Measurements from ENCODE around the gene CCM2L. TPM values are rescaled to one million over a fixed set of nuclear protein-coding genes. Genes with fewer than 3 reads are reported as not detected.

The CCM2L gene
- total and polyA plus RNA-seq, 4 donors, result 6.6 to 12.8 (median 11.7) TPM

GRCh38 chr20:32053648-32054047 is 43.4 kb downstream of the CCM2L start:
- TF ChIP-seq CTCF (IDR thresholded peaks at IDR 0.05; ENCODE audit: control extremely low read depth, extremely low read depth), result no peak
- DNase-seq, result no peak
- Histone ChIP-seq H3K4me1 (ENCODE audit: control insufficient read depth in 5 of 5, insufficient read depth in 5 of 5, low read length in 5 of 5) (peaks cover 0 to 7% (median 0%) of the 10 kb centered on the region in 5 donors), H3K9ac (ENCODE audit: insufficient read depth in 1 of 2, low read length in 2 of 2) (no peak overlapping the region), H3K4me3 (no peak overlapping the region), H3K36me3 (ENCODE audit: control insufficient read depth in 4 of 4, insufficient read depth in 4 of 4, low read length in 4 of 4) (no peaks in the 10 kb centered on the region), H3K9me3 (ENCODE audit: control insufficient read depth in 4 of 4, insufficient read depth in 3 of 4, low read length in 3 of 4) (peaks cover 0 to 3% (median 0%) of the 10 kb centered on the region in 4 donors), H3K27ac (ENCODE audit: low read depth in 1 of 2, low read length in 1 of 2) (no peak overlapping the region), H3K27me3 (ENCODE audit: control insufficient read depth in 3 of 3, insufficient read depth in 3 of 3, low read length in 2 of 3) (peaks cover 0 to 52% (median 44%) of the 10 kb centered on the region in 3 donors)
- no peak for ATAC-seq (ENCODE audit: insufficient read depth, low FRiP score)
- WGBS, 2 donors, result 82 to 93% methylated on average over 3 of the region's 3 CpGs

- Histone ChIP-seq H3K36me3 (ENCODE audit: control insufficient read depth in 4 of 4, insufficient read depth in 4 of 4, low read length in 4 of 4) (no peaks in the 10 kb centered on the region), H3K27ac (ENCODE audit: low read depth in 1 of 2, low read length in 1 of 2) (no peak overlapping the region), H3K4me1 (ENCODE audit: control insufficient read depth in 5 of 5, insufficient read depth in 5 of 5, low read length in 5 of 5) (peaks cover 0 to 5% (median 0%) of the 10 kb centered on the region in 5 donors), H3K9me3 (ENCODE audit: control insufficient read depth in 4 of 4, insufficient read depth in 3 of 4, low read length in 3 of 4) (peaks cover 0 to 4% (median 0%) of the 10 kb centered on the region in 4 donors), H3K9ac (ENCODE audit: insufficient read depth in 1 of 2, low read length in 2 of 2) (no peak overlapping the region), H3K4me3 (no peak overlapping the region), H3K27me3 (ENCODE audit: control insufficient read depth in 3 of 3, insufficient read depth in 3 of 3, low read length in 2 of 3) (peaks cover 4 to 40% (median 19%) of the 10 kb centered on the region in 3 donors)
- no peak for DNase-seq
- no peak for ATAC-seq (ENCODE audit: insufficient read depth, low FRiP score)
- no peak for TF ChIP-seq CTCF (IDR thresholded peaks at IDR 0.05; ENCODE audit: control extremely low read depth, extremely low read depth)
- WGBS, 2 donors, result 68 to 71% methylated on average over 10 of the region's 10 CpGs
These were observed 46.7 kb downstream of the CCM2L start for GRCh38 chr20:32056708-32057483.

GRCh38 chr20:32057656-32058184 is 47.5 kb downstream of the CCM2L start:
- WGBS, 2 donors, result 75 to 85% methylated on average over 8 of the region's 8 CpGs

More at GRCh38 chr20:32057656-32058184, 47.5 kb downstream of the CCM2L start:
- no peak overlapping the region for H3K27ac ChIP-seq (ENCODE audit: low read depth in 1 of 2, low read length in 1 of 2)
- DNase-seq (no peak), ATAC-seq (ENCODE audit: insufficient read depth, low FRiP score) (no peak)
- no peaks in the 10 kb centered on the region for H3K36me3 ChIP-seq (ENCODE audit: control insufficient read depth in 4 of 4, insufficient read depth in 4 of 4, low read length in 4 of 4)
- H3K4me3 ChIP-seq, result no peak overlapping the region
- no peak overlapping the region for H3K9ac ChIP-seq (ENCODE audit: insufficient read depth in 1 of 2, low read length in 2 of 2)
- peaks cover 4 to 33% (median 17%) of the 10 kb centered on the region in 3 donors for H3K27me3 ChIP-seq (ENCODE audit: control insufficient read depth in 3 of 3, insufficient read depth in 3 of 3, low read length in 2 of 3)
- no peaks in the 10 kb centered on the region for H3K4me1 ChIP-seq (ENCODE audit: control insufficient read depth in 5 of 5, insufficient read depth in 5 of 5, low read length in 5 of 5)
- peaks cover 0 to 4% (median 0%) of the 10 kb centered on the region in 4 donors for H3K9me3 ChIP-seq (ENCODE audit: control insufficient read depth in 4 of 4, insufficient read depth in 3 of 4, low read length in 3 of 4)
- TF ChIP-seq CTCF (IDR thresholded peaks at IDR 0.05; ENCODE audit: control extremely low read depth, extremely low read depth), result no peak
